Mucosa of descending colon (tissue), 3 donors: ENCODE measurements around the gene ITGA3. TPM values are rescaled to one million over a fixed set of nuclear protein-coding genes. Genes with fewer than 3 reads are reported as not detected.
A peak's percentile ranks its signal among the peaks of the same experiment; 100 is the strongest.

Source experiments
- ATAC-seq: fragments of 200-7000 bp; cut with Tn5 transposase; one replicate; pipeline ENCODE4 v1.9.1; 2020; ENCODE audit warnings: mild to moderate bottlenecking, moderate library complexity
- DNase-seq, 3 donors: peaks; one replicate each; pipeline ENCODE4 v3.0.0-alpha.2; 2020
- H3K36me3 ChIP-seq: fragments of 200-600 bp; one replicate; pipeline ENCODE4 v1.8.0; 2021; ENCODE audit warnings: low read depth, mild to moderate bottlenecking
- H3K4me1 ChIP-seq: fragments of 200-600 bp; one replicate; pipeline ENCODE4 v1.8.0; 2021; ENCODE audit warnings: low read depth, mild to moderate bottlenecking
- H3K4me3 ChIP-seq: fragments of 200-600 bp; one replicate; pipeline ENCODE4 v1.8.0; 2021; ENCODE audit warnings: mild to moderate bottlenecking
- H3K9me3 ChIP-seq: fragments of 200-600 bp; one replicate; pipeline ENCODE4 v1.8.0; 2021; ENCODE audit warnings: mild to moderate bottlenecking
- intact Hi-C, 2 donors: fragments of 100-400 bp; cut with DNase I in 1 of 2; cut with micrococcal nuclease in 1 of 2; formaldehyde crosslinking; loops; one replicate each; pipeline versions ENCODE4 v1.11.0 to v1.11.1; 2022; cut with DNase I, micrococcal nuclease
- total RNA-seq, 3 donors: library from RNA; stranded (reverse); fragmentation: NEBNext Ultra II Directional in 2 of 3; extraction: Animal tissue kit (Norgen Biotek cat#: 25700) in 2 of 3; gene quantifications; one replicate each; pipeline versions ENCODE4 v1.2.1 to v1.2.4, GENCODE V29; 2021 to 2023
- TF ChIP-seq, protein P1 (sequence below): fragments of 200-600 bp; IDR thresholded peaks from one replicate; pipeline ENCODE4 v1.8.0; 2022; ENCODE audit warnings: antibody characterized with exemption, mild to moderate bottlenecking
- donor health status: DM: no; HTN: no; CAD: no; lungs with moderate emphysema.
- donor health status: DM: no; HTN: no; CAD: no.
- donor health status: DM: no; HTN: yes; CAD: no.

The ITGA3 gene
- total RNA-seq, 3 donors from 2014 or later = 108 to 170 (median 108) TPM

DNA sequence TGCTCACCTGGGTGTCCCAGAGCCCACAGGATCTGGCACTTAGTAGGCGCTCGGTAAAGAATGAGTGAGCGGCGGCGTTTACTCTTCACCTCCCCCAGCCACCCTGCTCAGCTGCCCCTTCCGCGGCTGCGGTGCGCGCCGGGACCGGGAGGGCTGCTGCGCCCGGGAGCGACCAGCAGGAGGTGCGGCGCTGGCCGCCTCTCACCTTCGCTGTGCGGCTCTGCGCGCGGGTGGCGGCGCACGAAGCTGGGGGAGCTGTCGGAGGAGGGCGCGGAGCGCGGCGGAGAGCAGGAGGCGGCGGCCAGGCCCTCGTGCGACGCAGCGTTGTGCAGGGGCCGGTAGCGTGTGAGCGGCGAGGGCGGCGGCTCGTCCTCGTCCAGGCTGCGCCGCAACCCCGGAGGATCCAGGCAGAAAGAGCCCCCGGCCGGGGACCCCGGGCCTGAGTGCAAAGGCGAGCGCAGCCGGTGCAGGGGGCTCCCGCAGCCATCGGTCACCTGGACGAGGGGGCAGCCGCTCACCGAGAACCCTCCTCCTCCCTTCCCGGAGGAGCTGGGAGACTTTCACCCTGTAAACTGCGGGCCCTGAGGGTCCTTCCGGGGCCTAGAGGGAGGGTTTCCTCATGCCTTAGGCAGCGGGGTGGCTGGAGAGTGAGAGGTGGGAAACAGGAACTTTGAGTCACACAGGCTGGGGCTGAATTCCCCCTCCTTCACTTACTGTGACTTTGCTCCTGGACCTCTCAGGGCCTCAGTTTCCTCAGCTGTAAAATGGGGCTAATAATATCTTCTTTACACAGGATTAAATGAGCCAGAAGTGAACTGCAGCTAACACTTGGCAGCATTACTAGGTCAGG lies 61.5 kb downstream of the ITGA3 start:
- H3K9me3 ChIP-seq = no peaks in the 10 kb centered on the region
- peaks cover 5% of the 10 kb centered on the region for H3K4me1 ChIP-seq
- peak; percentile 61 to 80 (median 69) for DNase-seq
- intact Hi-C loops = loop anchor here in 1 of 2 donors (10.0 kb wide), 1 partner anchor 47 kb away; the partner anchor contains the start of gene SGCA
- peak; percentile 84 for ATAC-seq
- TF ChIP-seq, protein P1, sequence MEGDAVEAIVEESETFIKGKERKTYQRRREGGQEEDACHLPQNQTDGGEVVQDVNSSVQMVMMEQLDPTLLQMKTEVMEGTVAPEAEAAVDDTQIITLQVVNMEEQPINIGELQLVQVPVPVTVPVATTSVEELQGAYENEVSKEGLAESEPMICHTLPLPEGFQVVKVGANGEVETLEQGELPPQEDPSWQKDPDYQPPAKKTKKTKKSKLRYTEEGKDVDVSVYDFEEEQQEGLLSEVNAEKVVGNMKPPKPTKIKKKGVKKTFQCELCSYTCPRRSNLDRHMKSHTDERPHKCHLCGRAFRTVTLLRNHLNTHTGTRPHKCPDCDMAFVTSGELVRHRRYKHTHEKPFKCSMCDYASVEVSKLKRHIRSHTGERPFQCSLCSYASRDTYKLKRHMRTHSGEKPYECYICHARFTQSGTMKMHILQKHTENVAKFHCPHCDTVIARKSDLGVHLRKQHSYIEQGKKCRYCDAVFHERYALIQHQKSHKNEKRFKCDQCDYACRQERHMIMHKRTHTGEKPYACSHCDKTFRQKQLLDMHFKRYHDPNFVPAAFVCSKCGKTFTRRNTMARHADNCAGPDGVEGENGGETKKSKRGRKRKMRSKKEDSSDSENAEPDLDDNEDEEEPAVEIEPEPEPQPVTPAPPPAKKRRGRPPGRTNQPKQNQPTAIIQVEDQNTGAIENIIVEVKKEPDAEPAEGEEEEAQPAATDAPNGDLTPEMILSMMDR = peak; percentile 60
- H3K36me3 ChIP-seq = no peaks in the 10 kb centered on the region
- no peak overlapping the region for H3K4me3 ChIP-seq

DNA sequence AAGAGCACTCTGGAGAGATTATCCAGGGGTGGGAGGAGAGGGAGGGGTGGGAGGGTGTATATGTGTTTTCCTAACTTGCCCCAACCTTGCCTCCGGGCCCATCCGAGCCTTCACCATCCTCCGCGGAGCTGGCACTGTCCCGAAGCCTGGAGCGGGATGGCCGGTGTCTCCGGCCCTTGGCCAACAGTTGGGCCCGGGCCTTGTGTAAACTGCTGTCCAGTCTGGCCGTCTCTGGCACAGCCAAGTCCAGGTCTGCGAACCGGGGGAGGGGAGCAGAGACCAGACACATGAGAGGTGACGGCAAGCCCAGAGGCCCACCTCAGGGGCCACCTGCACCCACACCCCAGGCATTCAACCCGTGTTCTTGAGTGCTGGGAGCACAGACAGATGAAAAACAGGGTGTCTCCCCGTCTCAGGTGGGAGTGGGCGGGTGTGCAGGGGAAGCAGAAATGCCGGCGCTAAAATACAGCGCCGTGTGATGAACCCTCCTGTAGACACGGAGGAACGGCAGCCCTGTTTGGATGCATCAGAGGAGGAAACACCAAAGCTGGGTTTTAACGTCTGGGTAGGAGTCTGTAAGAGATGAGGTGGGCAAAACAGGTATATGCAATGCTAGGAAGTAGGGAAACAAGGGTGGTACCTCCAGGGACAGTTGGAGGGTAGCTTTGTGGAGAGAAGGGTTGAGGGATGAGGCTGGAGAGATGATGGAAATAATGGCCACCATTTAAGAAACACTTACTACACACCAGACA lies 62.3 kb downstream of the ITGA3 start:
- intact Hi-C loops = loop anchor here in 1 of 2 donors (10.0 kb wide), 1 partner anchor 47 kb away; the partner anchor contains the start of gene SGCA
- Histone ChIP-seq H3K4me3 (no peak overlapping the region), H3K4me1 (peaks cover 5% of the 10 kb centered on the region), H3K9me3 (no peaks in the 10 kb centered on the region), H3K36me3 (no peaks in the 10 kb centered on the region)
- ATAC-seq (no peak), DNase-seq (peak in 1 of 3 donors; percentile 50)
- TF ChIP-seq, protein P1 = no peak

GRCh38 chr17:50118828-50119218 lies 62.9 kb downstream of the ITGA3 start:
- H3K36me3 ChIP-seq = no peaks in the 10 kb centered on the region
- H3K4me3 ChIP-seq = no peak overlapping the region
- ATAC-seq (no peak), DNase-seq (no peak)
- intact Hi-C loops = loop anchor here in 1 of 2 donors (10.0 kb wide), 1 partner anchor 46 kb away; the partner anchor contains the start of gene SGCA
- peaks cover 5% of the 10 kb centered on the region for H3K4me1 ChIP-seq
- TF ChIP-seq, protein P1 = no peak
- no peaks in the 10 kb centered on the region for H3K9me3 ChIP-seq

GRCh38 chr17:50120475-50121253 lies 64.8 kb downstream of the ITGA3 start:
- TF ChIP-seq, protein P1 = no peak
- intact Hi-C loops = no loop called here
- ATAC-seq (no peak), DNase-seq (no peak)
- no peaks in the 10 kb centered on the region for H3K36me3 ChIP-seq
- H3K9me3 ChIP-seq = no peaks in the 10 kb centered on the region
- no peak overlapping the region for H3K4me3 ChIP-seq
- peaks cover 5% of the 10 kb centered on the region for H3K4me1 ChIP-seq

- TF ChIP-seq, protein P1 = no peak
- ATAC-seq = no peak
Measured at GRCh38 chr17:50122945-50123344, 67.0 kb downstream of the ITGA3 start.

More at GRCh38 chr17:50122945-50123344, 67.0 kb downstream of the ITGA3 start:
- no peaks in the 10 kb centered on the region for H3K4me1 ChIP-seq
- no peaks in the 10 kb centered on the region for H3K36me3 ChIP-seq
- intact Hi-C loops = no loop called here
- no peaks in the 10 kb centered on the region for H3K9me3 ChIP-seq
- DNase-seq = no peak
- H3K4me3 ChIP-seq = no peak overlapping the region
